Measurements from ENCODE around the gene CEP350.

DNA sequence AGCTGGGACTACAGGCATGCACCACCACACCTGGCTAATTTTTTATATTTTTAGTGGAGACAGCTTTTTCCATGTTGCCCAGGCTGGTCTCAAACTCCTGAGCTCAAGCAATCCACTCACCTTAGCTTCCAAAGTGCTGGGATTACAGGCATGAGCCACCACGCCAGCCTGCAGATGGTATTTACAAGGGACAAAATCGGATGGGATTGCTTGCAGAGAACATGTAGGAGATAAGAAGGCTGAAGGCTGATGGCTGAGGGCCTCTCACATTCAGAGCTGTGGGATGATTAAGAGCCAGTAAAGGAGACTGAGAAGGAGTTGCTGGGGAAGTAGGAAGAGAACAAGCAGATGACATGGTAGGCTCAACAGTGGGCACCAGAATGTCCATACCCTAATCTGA lies 176.0 kb downstream of the CEP350 start:
- TF ChIP-seq POLR2A (IDR thresholded peaks at IDR 0.05) = no peak
- no peak for TF ChIP-seq CTCF (IDR thresholded peaks at IDR 0.05)
- no peak for TF ChIP-seq POLR2AphosphoS5 (IDR thresholded peaks at IDR 0.05)
- no peak for TF ChIP-seq EP300 (IDR thresholded peaks at IDR 0.05; ENCODE audit: low read depth)

Measured in transverse colon (tissue), 4 donors.